Amniotic epithelial cell (primary cell): ENCODE data around the gene LMOD1.
"Not testable (repeated sequence)": the region's sequence is repeated elsewhere in the genome, so short reads cannot be mapped to it uniquely, and the experiment has no call there.

Experiments
- DNase-seq: peaks from one replicate; pipeline ENCODE4 v3.0.0-alpha.2; 2010; ENCODE audit warnings: low read depth

The LMOD1 gene

GRCh38 chr1:201914456-201915235 is 31.7 kb downstream of the LMOD1 start:
- peak; percentile 90 for DNase-seq

- DNase-seq, result peak; percentile 88
Observed at GRCh38 chr1:201912832-201913231, 33.5 kb downstream of the LMOD1 start.

GRCh38 chr1:201911826-201912571 is 34.3 kb downstream of the LMOD1 start:
- DNase-seq, result no peak

- DNase-seq, result no peak
Observed at GRCh38 chr1:201907621-201908020, 38.7 kb downstream of the LMOD1 start.

GRCh38 chr1:201906336-201906735 is 40.0 kb downstream of the LMOD1 start:
- no peak for DNase-seq

GRCh38 chr1:201905234-201905890 is 41.0 kb downstream of the LMOD1 start:
- no peak for DNase-seq

- DNase-seq, result peak; percentile 87
Observed at GRCh38 chr1:201904579-201904978, 41.8 kb downstream of the LMOD1 start.

DNA sequence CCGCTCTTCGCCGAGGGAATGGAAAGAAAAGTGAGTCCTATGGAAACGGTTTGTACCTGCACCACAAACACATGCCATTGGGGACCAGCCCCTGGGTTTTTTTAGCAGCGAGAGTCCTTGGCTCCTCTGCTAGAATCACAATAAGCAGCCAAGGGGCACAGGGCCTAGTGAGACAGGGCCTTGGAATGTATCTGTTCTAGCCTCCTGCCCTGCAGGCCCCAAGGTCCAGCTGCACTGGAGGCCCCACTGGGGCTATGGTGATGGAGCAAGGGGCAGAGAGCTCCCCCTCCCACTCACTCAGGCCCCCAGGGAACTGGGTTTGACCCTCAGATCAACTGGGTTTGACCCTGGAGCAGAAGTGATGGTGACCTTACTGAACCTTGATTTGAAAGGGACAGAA is 43.2 kb downstream of the LMOD1 start:
- peak; percentile 62 for DNase-seq

- DNase-seq, result peak; percentile 46
Observed at GRCh38 chr1:201902198-201902597, 44.1 kb downstream of the LMOD1 start.

- DNase-seq, result not testable (repeated sequence)
Observed at GRCh38 chr1:201901036-201901435, 45.3 kb downstream of the LMOD1 start.

DNA sequence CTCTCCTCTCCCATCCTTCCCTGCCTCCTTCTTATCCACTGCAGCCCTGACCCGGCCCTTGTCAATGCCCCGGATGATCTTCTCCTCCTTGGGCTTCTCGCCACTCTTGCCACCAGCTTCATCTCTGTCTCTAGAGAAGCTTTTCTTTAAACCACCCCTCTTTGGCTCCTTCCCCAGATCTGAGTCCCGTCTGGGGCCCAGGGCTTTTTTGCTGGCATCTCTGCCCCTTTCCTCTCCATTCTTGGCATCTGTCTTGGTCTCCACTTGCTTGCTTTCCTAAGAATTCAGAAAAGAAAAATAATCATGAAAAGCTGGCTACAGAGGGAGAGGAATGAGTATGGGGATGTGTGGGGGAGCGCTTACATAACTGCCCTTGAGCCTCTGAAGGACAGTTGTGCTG is 45.9 kb downstream of the LMOD1 start:
- DNase-seq, result no peak

GRCh38 chr1:201899683-201900429 is 46.5 kb downstream of the LMOD1 start:
- DNase-seq, result no peak

- no peak for DNase-seq
Observed at GRCh38 chr1:201898992-201899391, 47.4 kb downstream of the LMOD1 start.

DNA sequence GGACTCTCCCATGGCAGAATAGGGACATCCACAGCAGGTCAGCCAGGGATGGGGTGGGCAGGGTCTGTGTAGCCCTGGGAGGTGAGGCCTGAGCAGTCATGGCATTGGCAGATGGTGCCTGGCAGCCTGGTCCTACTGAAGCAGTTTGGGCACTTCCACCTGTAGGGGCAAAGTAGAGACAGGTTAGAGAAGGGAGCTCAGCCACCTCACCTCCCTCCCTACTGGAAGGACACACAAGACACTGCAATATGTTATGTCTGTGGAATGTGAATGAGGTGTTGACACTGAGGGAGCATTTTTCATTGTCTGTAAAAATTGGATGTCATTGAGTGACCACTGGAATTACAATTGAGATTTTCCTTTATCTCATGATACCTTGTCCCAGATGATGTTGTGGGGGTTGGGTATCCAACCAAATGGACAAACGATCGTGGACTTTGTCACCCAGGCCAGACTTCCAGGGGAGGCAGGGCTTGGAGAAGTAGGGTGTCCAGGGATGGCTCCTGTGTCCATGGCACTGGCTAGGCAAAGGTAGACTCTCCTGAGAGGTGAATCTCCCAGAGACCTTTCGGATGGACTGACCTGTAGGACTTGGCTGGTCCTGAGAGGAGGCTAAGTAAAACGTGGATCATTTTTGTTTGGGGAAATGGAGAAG is 48.0 kb downstream of the LMOD1 start:
- DNase-seq, result no peak

DNA sequence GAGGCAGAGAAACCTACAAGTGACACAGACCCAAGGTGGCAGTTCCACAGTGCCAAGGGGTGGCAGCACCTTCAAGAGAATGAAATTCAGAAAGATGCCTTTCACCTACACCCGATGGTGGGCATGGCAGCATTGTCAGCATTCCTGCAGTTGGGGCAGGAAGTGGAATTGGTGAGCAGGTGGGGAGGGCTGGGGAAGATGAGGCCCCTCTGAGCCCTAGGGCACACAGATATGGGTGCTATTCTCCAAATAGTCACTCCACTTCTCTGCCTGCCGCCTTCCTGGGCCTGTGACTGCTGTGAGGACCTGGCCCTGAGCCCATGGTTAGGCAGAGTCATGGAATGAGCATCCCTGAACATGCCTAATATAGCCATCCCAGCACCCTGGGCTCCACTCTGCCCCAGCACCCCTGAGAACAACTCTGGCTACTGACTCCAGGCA is 49.4 kb downstream of the LMOD1 start:
- DNase-seq, result no peak

DNA sequence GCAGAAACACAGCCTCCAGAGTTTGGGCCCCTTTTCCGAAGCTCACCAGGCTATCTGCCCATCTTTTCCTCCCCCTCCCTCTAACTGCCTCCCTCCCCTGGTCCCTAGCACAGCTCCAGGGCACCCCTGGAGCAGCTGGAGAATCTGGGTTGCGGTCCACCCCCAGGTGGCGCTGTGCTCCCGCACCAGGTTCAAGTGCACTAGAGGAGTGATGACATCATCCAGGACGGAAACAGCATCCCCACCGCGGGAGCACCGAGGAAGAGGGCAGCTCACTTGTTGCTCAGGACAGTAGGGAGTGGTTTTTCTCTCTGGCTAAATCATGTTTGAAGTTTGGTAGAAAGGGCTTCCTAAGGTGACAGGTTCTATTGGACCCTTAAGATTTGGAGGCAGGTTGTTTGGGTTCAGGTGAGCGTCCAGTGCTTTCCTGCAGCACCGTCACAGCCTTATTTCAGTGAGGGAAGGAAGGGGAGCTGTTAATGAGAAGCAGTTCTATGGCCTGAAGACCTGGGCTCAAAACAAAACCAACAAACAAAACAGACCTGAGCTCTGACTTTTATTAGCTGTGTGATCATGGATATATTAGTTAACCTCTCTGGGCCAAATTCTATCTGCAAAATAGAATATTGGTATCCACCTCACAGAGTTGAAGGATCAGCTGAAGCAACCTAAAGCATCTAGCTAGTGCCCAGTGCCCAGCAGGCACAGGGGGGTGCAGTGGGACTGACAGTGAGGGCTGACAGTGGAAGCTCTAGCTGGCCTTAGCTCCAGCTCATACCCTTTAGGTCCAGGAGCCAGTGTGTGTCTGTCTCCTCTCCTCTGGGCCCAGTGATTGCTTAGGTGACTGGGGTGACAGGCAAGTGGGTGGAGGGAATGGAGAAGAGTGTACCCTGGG is 50.2 kb downstream of the LMOD1 start:
- peak; percentile 85 for DNase-seq

DNA sequence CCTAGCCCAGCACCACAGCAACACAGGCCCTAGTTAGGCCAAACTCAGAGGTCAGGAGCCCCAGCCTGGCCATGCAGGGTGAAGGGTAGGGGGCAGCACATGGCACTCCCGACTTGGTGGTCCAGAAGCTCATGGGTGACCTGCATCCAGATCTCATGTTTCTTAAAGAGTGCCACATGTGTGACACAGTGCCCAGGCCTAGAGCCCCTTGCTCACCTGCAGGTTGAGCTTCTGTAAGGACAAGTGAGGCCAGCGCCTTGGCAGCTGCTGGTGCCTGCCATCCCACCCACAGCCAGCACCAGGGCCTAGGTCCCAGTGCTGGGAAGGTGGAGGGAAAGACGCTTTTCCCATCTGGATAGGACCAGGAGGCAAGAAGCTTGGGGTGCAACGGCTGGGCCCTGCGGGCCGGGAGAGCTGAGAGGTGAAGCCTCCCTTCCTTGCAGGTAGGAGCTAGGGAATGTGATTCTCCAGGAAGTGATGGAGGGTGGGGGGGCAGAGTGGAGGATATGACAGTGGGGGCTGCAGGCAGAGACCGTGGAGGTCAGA is 51.2 kb downstream of the LMOD1 start:
- no peak for DNase-seq

GRCh38 chr1:201894343-201895119 is 51.8 kb downstream of the LMOD1 start:
- no peak for DNase-seq

DNA sequence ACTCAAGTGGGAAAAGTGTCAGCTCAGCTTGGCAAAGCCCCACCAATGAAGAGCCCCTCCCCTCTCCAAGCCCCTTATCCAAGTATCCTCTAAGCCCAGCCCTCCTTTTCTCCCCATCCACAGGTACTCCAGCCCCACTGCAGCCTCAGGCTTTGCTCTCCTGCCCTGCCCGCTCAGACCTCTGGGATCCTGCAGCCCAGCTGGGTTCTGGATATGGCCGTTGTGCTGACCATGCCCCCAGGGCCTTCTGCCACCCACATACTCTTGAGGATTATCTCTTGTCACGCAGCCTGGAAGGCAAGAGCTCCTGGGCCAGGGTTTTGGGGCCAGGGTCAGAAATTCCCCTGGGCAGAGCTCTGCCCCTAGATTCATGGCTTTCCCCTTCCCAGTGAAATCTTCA is 52.9 kb downstream of the LMOD1 start:
- no peak for DNase-seq
